ENCODE data around the gene LRRC51.

Gene LRRC51

DNA sequence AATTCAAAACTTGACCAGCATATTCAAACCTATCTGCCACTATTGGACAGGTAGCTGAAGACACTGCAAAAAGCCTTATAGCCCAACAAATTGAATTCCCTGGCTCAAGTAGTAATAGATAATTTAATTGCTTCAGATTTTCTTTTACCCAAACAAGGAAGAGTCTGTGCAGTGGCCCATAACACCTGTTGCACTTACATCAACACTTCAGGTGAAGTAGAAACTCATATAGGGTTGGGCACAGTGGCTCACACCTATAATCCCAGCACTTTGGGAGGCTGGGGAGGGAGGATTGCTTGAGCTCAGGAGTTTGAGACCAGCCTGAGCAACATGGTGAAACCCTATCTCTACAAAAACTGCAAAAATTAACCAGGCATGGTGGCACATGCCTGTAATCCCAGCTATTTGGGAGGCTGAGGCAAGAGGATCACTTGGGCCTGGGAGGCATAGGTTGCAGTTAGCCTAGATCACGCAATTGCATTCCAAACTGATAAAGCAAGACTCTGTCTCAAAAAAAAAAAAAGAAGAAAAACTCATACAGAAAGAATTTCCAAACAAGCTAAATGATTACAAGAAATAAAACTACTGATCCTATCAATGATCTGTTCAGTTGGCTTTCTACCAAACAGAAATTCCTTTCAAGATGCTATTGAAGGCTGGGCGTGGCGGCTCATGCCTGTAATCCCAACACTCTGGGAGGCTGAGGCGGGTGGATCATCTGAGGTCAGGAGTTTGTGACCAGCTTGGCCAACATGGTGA lies 64.3 kb downstream of the LRRC51 start:
- H2AFZ ChIP-seq (ENCODE audit: low read length): no peak overlapping the region
- no peaks in the 10 kb centered on the region for H3K9me3 ChIP-seq (ENCODE audit: insufficient read depth, low read depth, low read length)
- H3K4me3 ChIP-seq (ENCODE audit: low read length, poor library complexity, severe bottlenecking): no peak overlapping the region
- H3K9me2 ChIP-seq (replicated peaks; ENCODE audit: low read depth, low read length): no peaks in the 10 kb centered on the region
- H3F3A ChIP-seq (ENCODE audit: low read depth): no peaks in the 10 kb centered on the region
- H3K9ac ChIP-seq (ENCODE audit: low read depth, low read length, poor library complexity, severe bottlenecking): no peak overlapping the region
- no peaks in the 10 kb centered on the region for H3K79me2 ChIP-seq (ENCODE audit: insufficient read depth, low read length)
- H4K20me1 ChIP-seq (ENCODE audit: insufficient read depth, low read length, poor library complexity, severe bottlenecking): no peaks in the 10 kb centered on the region
- TF ChIP-seq CTCF (conservative IDR thresholded peaks at IDR 0.05; ENCODE audit: low read length) (no peak), EZH2phosphoT487 (IDR thresholded peaks at IDR 0.05; ENCODE audit: borderline replicate concordance) (no peak)
- H3K4me1 ChIP-seq (ENCODE audit: insufficient read depth, low read length, poor library complexity, severe bottlenecking): no peaks in the 10 kb centered on the region
- H3K36me3 ChIP-seq (ENCODE audit: insufficient read depth, low read length): no peaks in the 10 kb centered on the region
- no peak overlapping the region for H3K4me2 ChIP-seq (ENCODE audit: low read depth, low read length, poor library complexity, severe bottlenecking)
- no peaks in the 10 kb centered on the region for H3K27me3 ChIP-seq (ENCODE audit: insufficient read depth, low read length, poor library complexity, severe bottlenecking)
